ENCODE results near the gene MED29.
"Not testable (repeated sequence)": the region's sequence is repeated elsewhere in the genome, so short reads cannot be mapped to it uniquely, and the experiment has no call there.

The MED29 gene

DNA sequence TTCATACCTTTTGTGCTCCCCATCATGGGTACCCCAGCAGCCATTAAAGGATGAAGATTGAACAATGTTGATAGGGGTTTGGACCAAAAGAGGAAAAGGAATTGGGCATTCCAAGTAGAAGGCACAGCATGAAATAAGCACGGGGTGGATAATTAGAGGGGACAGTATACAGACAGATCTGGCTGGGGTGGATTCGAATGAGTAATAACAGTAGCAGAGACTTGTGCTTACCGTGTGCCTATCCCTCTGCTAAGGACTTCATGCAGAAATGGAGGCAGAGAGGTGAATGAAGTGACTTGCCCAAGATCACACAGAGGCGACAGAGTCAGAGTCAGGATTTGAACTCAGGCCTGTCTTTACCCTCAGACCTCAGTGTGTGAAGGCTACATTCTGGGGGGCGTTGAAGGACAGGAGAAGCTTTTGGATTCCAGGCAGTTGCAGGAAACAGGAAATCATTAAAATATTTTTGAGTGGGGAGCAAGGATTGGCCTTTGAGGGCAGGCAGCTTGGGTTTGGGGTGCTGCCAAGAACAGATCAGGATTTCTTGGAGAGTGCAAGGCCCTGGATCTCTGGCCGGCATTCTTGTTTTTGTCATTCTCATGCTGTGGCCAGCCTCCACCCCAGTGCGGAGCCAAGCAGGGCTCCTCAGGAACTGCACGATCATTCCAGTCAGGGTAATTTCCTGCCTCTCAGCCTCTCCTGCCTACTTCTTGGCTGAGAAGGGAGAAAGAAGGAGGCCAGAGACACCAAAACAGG lies 19.0 kb upstream of the MED29 start:
- no peak for ATAC-seq

DNA sequence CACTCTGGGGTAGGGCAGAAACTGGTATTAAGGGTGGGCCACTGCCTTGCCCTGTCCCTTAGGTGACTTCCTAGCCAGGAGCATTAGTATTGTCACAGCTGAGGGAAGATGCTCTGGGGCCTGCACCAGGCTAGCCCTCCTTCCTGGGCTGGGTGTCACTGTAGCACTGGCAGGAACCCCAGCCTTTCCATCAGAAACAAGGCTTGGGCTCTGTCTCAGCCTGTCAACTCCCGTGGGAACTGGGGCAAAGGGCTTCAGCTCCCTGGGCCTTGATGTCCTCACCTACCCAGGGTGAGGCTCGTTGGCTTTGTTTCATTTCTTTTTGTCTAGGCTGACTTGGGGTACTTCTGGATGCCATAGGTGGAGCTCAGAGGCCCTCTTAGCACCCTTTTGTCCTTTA lies 18.2 kb upstream of the MED29 start:
- no peak for ATAC-seq

DNA sequence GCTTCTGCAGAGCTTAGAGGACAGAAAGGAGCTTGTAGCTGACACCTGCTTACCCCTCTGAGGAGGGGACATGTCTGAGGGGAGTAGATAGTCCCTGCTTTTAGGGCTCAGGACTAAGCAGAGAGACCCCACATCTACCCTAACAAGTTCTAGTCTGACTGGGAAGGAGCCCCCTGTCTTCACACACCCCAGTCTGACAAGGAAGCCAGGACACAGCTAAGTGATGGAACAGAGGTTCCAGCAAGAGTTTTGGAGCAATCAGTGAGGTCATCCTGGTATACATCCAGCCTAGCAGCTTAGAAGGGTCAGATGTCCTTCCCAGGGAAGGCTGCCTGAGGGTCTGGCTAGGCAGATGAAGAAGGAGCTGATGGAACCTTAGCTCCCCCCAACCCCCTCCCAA lies 15.2 kb upstream of the MED29 start:
- no peak for ATAC-seq

DNA sequence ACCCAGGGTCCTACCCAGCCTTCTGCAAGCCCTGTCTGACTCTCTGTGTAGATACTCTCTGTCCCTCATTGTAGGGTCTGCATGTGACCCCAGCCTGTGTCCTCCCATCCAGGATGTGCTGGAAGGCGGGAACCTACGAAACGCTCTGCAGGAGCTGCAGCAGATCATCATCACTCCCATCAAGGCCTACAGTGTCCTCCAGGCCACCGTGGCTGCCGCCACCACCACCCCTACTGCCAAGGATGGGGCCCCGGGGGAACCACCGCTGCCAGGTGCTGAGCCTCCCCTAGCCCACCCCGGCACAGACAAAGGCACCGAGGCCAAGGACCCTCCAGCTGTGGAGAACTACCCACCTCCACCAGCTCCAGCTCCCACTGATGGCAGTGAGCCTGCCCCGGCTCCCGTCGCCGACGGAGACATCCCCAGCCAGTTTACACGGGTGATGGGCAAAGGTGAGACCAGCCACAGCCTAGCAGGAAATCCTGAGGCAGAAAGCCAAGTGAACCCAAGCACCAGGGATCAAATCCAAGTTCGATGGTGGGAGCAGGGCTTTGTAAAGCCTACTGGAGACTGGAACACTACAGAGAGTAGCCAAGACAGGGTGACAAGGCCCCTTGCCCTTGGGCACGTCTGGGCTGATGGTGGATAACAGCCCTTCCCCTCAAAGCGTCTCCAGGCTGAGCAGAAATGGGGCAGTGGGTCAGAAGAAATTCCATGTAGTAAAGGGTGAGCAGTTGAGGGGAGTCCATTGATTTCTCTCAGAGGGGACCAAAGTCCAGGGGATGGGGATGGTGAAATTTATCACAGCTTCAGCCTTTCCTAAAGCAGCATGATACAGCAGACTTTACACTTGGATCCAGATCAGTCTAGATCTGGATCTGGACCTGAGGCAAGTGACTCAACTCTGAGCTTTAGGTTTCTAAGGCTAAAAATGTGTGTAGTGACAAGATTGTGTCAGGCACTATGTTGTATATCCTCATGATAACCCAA lies 13.5 kb upstream of the MED29 start:
- ATAC-seq: no peak

GRCh38 chr19:39379366-39379765 lies 11.8 kb upstream of the MED29 start:
- ATAC-seq: not testable (repeated sequence)

DNA sequence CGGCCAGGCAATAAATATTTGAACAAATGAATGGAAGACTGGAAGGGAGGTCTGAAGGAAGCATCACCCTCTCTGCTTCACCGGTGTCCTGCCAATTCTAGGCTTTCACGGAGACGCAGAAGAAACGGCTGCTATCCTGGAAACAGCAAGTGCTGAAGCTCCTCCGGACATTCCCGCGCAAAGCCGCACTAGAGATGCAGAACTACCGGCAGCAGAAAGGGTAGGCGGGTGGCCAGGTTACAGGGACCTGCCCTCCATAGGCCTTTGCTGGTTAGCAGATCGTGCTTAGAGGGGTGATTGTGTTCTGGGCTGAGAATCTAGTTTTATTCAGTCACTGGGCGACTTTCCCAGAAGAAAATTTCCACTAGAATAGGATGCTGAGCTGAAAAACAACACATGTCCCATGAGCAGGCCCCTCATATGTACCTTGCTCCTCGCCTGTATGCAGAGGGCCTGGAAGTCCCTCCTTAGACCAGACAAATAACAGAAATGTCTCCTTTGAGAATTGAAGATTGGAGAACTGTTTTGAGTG lies 11.2 kb upstream of the MED29 start:
- no peak for ATAC-seq

DNA sequence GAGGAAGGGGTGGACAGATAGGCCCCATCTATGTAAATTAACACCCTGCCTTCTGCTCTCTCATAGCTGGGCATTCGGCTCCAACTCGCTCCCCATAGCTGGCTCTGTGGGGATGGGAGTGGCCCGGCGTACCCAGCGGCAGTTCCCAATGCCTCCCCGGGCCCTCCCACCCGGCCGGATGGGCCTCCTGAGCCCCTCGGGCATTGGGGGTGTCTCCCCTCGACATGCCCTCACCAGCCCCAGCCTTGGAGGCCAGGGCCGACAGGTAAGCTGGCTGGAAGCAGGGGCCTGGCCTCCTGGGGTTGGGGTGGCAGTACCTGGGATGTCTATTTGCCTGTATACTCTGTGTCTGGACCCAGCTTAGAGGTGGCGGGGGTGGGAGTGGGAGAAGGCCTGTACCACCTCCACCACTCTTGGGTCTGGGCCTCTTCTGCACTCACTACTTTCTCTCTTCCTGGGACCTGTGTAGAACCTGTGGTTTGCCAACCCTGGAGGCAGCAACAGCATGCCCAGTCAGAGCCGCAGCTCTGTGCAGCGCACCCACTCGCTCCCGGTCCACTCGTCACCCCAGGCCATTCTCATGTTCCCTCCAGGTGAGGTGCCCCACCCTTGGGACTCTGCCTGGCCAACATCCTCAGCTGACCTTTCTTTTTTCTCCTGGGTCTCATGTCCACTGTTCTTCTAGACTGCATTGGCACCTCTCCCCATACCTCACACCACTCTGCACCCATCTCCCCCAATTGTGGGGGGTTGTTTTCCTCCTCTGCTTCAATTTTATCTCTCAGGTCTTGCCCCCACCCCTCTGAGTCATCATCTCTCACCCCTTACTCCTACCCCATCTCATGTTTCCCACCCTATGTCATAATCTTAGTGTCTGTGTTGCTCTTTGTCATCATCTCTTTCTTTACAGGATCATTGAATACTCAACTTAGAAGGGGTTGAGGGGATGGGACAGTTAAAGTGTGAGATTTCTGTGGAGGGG lies 10.4 kb upstream of the MED29 start:
- ATAC-seq: no peak

DNA sequence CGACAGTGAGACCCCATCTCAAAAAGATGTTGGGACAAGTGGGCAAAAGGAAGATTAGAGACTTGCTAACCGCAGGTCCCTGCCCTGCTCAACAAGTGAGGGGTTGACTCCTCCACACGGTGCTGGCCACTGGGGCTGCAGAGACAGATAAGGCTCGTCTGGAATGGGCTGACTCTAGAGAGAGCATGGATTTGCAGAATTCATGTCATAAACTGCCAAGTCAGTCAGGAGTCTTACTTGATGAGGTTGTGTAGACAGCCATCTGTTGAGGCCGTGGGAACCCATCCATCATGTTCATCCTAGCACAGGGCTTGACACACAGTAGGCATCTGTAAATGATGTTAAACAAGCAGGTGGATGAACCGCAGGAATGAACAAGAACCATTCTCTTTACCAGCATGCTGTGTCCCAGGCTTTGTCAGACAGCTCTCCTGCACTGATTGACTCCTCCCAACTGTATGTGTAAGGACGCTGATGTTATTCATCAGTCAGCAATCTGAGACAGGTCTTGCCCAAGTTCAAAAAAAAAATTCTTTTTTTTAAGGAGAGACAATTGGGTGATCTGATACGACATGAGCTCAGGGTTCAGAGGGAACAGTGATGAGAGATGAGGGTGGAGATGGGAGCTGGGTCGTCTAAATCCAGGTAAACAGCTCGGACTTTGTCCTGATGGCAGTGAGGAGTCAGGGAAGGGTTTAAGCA lies 9.1 kb upstream of the MED29 start:
- ATAC-seq: no peak

GRCh38 chr19:39382991-39383828 lies 8.0 kb upstream of the MED29 start:
- ATAC-seq: no peak

- ATAC-seq: no peak
These were observed 6.2 kb upstream of the MED29 start for GRCh38 chr19:39384839-39385568.

- no peak for ATAC-seq
These were observed 5.4 kb upstream of the MED29 start for GRCh38 chr19:39385629-39386411.

DNA sequence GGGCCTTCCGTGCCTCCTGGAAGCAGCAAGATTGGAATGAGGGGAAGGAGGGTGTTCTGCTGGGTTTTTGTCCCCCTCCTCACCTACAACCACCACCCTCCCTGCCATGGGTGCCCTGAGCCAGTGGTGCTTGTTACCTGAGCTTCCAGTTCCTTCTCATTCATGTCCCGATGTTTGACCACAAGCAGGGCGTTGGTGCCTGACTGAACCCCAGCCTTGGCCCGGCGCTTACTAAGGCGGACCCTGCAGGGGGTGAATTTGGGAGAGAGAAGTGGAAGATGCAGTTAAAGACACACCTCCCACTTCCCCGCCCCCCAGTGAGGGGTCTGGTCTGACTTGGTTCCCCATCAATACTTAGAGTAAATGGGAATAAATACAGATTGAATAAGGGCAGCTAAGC lies 4.6 kb upstream of the MED29 start:
- ATAC-seq: no peak

DNA sequence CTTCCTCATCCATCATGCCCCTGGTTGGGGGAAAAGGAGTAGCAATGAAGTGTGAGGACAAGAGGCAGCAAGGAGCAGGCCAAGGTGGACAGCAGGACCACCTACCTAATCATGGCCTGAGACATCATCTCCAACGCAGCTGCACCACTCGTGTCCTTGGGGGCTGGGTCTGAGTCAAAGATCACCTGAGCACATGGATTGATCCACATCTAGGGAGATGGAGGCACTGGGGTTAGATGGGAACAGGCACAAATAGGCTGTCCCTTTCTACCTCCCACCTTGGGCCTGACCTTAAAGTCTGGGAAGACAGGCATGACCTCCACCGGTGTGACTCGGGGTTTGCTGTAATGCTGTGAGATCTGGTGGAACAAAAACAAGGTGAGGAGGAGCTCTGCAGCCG lies 2.5 kb upstream of the MED29 start:
- ATAC-seq: no peak

DNA sequence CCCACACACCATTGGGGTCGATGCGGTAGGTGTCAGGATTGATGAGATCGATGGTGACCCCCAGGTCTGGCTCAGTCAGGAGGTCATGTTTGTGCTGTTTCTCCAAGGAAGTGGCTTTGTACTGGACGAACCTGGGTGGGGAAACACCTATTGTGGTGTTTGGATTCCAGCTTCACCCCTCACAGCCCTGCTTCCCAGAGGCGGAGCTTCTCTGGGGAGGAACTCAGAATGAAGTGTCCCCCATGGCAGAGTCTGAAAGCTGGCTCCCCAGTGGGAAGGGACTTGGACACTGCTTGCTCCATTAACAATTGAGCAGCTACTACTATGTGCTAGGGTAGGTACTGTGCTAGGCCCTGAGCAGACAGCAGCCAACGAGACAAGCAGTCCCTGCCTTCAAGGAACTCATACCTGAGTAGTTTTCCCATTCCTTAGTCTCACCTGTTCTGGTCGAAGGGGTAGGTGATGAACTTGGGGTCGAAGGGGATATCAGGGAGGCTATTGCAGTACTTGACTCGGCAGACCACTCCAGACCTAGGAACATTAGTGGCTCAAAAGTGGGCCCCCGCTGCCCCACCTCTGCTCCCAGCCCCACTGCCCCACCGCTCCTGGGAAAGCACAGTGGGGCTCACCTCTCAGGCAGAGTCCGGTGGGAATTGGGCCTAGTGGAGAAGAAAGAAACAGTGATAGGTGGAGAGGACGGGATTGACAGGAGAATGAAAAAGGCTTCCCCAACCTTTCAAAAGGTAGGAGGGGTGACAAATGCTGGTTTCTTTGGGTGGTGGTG lies 1.4 kb upstream of the MED29 start:
- no peak for ATAC-seq

- ATAC-seq: no peak
These were observed 777 bp upstream of the MED29 start for GRCh38 chr19:39390451-39390750.

DNA sequence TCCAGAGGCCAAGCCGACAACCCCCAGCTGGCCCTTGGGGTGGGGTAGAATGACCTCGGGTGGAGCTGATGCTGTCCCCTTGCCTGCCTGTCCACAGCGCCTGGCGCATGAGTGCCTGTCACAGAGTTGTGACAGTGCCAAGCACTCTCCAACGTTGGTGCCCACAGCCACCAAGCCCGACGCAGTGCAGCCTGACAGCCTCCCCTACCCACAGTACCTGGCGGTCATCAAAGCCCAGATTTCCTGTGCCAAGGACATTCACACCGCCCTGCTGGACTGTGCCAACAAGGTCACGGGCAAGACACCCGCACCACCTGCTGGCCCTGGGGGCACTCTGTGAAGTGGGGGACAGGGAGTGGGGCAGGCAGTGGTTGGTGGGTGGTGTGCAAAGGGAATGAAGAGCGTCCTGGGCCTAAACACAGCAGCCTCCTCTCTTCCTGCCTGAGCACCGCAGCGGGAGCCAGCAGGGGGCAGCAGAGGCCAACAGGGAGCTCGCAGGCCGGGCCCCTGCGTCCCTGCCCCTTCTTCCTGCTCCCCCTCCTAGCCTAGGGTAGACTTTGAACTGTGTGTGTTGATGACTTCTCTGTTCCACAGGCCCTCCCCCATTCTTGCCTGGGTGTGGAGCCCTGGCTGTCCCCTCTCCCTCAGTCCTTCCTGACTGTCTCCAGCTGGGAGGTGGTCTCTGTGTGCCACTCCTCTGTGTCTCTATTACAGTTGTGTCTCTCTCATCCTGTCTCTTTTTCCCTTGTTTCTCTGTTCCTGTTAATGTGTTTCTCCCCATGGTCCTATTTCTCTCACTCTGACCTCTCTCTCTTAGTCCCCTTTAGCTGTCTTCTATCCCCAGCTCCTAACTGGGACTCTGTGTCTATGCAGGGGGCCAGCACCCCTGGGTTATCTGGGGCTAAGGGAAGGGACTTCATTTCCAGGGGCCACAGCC lies 6.5 kb downstream of the MED29 start:
- ATAC-seq: peak; percentile 50 to 58

DNA sequence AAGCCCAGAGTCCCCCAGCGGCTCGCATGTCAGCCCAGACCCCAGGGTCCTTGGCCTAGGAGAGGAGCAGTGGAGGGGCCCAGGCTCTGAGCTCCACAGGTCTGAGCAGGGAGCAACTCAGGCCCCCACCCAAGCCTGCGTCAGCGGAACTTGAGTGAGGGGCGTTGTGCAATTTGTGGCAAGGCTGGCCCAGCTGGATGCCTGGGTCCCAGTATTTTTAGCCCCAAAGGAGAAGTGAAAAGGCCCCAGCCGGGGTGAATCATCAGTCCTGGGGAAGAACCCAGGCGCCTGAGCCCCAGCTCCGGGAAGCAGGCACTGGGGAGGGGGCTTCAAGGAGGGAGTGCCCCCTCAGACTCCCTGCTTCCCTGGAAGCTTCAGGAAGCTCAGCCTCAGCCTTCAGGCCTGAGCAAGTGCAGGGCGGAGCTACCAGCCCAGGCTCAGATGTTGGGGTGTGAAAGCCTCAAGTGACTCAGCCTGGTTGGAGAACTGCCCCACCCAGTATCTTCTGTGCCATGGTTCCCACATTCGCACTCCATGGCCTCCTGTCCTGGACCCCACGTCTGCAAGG lies 7.2 kb downstream of the MED29 start:
- no peak for ATAC-seq

Data from activated CD4-positive, CD25-positive, alpha-beta regulatory T cell treated with anti-CD3 and anti-CD28 coated beads, Interleukin-2, amount 50 U/mL, for 24 hours (primary cell).